ENCODE measurements around the gene GLYR1. TPM values are rescaled to one million over a fixed set of nuclear protein-coding genes. Genes with fewer than 3 reads are reported as not detected.

GLYR1 gene
- total and polyA plus RNA-seq, 10 of the 15 experiments (the other 5 are each of a cell fraction or from before 2014, with no cell fraction given) = 7.3 to 90.2 (median 57.2) TPM

- ChIA-PET SMC1A (ENCODE audit: uncharacterized antibody, unreplicated experiment) (no interaction called here), CTCF (no interaction called here), POLR2A (no interaction called here), RAD21 (ENCODE audit: unreplicated experiment) (no interaction called here)
- Histone ChIP-seq H3K27ac (ENCODE audit: control insufficient read depth, insufficient read depth) (no peak overlapping the region), H3K9ac (ENCODE audit: control insufficient read depth, insufficient read depth, low read length) (no peak overlapping the region), H3K4me3 (no peak overlapping the region), H3K79me2 (ENCODE audit: control insufficient read depth, insufficient read depth, low read length) (no peaks in the 10 kb centered on the region), H4K20me1 (ENCODE audit: control insufficient read depth, insufficient read depth) (no peaks in the 10 kb centered on the region), H3K9me3 (replicated peaks; ENCODE audit: control insufficient read depth, insufficient read depth, low read length) (no peaks in the 10 kb centered on the region), H3K36me3 (ENCODE audit: control insufficient read depth in 2 of 2, insufficient read depth in 2 of 2, low read length in 1 of 2) (no peaks in the 10 kb centered on the region), H3K4me2 (ENCODE audit: control insufficient read depth, insufficient read depth) (no peak overlapping the region), H3K27me3 (replicated peaks in 1 of 2; ENCODE audit: control insufficient read depth in 2 of 2, insufficient read depth in 2 of 2, low read length in 1 of 2) (no peaks in the 10 kb centered on the region), H2AFZ (ENCODE audit: control insufficient read depth, low read depth, low read length) (no peak overlapping the region), H3K4me1 (ENCODE audit: control insufficient read depth, insufficient read depth, low read length) (no peaks in the 10 kb centered on the region)
- TF ChIP-seq, protein P1, sequence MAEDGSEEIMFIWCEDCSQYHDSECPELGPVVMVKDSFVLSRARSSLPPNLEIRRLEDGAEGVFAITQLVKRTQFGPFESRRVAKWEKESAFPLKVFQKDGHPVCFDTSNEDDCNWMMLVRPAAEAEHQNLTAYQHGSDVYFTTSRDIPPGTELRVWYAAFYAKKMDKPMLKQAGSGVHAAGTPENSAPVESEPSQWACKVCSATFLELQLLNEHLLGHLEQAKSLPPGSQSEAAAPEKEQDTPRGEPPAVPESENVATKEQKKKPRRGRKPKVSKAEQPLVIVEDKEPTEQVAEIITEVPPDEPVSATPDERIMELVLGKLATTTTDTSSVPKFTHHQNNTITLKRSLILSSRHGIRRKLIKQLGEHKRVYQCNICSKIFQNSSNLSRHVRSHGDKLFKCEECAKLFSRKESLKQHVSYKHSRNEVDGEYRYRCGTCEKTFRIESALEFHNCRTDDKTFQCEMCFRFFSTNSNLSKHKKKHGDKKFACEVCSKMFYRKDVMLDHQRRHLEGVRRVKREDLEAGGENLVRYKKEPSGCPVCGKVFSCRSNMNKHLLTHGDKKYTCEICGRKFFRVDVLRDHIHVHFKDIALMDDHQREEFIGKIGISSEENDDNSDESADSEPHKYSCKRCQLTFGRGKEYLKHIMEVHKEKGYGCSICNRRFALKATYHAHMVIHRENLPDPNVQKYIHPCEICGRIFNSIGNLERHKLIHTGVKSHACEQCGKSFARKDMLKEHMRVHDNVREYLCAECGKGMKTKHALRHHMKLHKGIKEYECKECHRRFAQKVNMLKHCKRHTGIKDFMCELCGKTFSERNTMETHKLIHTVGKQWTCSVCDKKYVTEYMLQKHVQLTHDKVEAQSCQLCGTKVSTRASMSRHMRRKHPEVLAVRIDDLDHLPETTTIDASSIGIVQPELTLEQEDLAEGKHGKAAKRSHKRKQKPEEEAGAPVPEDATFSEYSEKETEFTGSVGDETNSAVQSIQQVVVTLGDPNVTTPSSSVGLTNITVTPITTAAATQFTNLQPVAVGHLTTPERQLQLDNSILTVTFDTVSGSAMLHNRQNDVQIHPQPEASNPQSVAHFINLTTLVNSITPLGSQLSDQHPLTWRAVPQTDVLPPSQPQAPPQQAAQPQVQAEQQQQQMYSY (CRISPR knock-in tag; IDR thresholded peaks at IDR 0.05) = no peak
- TF ChIP-seq CHD1 (IDR thresholded peaks at IDR 0.05; ENCODE audit: low read depth, low read length) (no peak), WRNIP1 (IDR thresholded peaks at IDR 0.05; ENCODE audit: borderline replicate concordance, low read depth, low read length) (no peak), IKZF1 (conservative IDR thresholded peaks at IDR 0.05) (no peak), DPF2 (IDR thresholded peaks at IDR 0.05) (no peak), EGR1 (IDR thresholded peaks at IDR 0.05; ENCODE audit: borderline replicate concordance in 1 of 2, low read depth in 2 of 2, low read length in 2 of 2) (no peak), RELA (IDR thresholded peaks at IDR 0.05; ENCODE audit: borderline replicate concordance, partially characterized antibody) (no peak), KLF5 (IDR thresholded peaks at IDR 0.05; ENCODE audit: partially characterized antibody) (no peak), MYC (IDR thresholded peaks at IDR 0.05; ENCODE audit: insufficient read depth, insufficient read length, insufficient replicate concordance, low read length, severe bottlenecking) (no peak), JUNB (IDR thresholded peaks at IDR 0.05) (no peak), ATF7 (IDR thresholded peaks at IDR 0.05; ENCODE audit: low read depth) (no peak)
- TF ChIP-seq, protein P2, sequence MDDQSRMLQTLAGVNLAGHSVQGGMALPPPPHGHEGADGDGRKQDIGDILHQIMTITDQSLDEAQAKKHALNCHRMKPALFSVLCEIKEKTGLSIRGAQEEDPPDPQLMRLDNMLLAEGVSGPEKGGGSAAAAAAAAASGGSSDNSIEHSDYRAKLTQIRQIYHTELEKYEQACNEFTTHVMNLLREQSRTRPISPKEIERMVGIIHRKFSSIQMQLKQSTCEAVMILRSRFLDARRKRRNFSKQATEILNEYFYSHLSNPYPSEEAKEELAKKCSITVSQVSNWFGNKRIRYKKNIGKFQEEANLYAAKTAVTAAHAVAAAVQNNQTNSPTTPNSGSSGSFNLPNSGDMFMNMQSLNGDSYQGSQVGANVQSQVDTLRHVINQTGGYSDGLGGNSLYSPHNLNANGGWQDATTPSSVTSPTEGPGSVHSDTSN (IDR thresholded peaks at IDR 0.05; ENCODE audit: insufficient replicate concordance, low read depth, low read length) = no peak
- TF ChIP-seq, protein P3, sequence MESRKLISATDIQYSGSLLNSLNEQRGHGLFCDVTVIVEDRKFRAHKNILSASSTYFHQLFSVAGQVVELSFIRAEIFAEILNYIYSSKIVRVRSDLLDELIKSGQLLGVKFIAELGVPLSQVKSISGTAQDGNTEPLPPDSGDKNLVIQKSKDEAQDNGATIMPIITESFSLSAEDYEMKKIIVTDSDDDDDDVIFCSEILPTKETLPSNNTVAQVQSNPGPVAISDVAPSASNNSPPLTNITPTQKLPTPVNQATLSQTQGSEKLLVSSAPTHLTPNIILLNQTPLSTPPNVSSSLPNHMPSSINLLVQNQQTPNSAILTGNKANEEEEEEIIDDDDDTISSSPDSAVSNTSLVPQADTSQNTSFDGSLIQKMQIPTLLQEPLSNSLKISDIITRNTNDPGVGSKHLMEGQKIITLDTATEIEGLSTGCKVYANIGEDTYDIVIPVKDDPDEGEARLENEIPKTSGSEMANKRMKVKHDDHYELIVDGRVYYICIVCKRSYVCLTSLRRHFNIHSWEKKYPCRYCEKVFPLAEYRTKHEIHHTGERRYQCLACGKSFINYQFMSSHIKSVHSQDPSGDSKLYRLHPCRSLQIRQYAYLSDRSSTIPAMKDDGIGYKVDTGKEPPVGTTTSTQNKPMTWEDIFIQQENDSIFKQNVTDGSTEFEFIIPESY (IDR thresholded peaks at IDR 0.05) = no peak
- no peak for FAIRE-seq
- ATAC-seq = no peak
- no peak for DNase-seq (ENCODE audit: low read depth, low spot score)
- intact Hi-C loops (cut with micrococcal nuclease; ENCODE audit: unreplicated experiment) (no loop called here), in situ Hi-C loops (cut with MboI) (no loop called here)
- BruUV-seq (replicated peaks) = no TSS peak
- WGBS (ENCODE audit: insufficient coverage, insufficient replicate concordance, low lambda C conversion rate, missing lambda C conversion rate) = 78% methylated on average over 26 of the region's 26 CpGs
Measured at GRCh38 chr16:4893103-4893862, 46.2 kb upstream of the GLYR1 start.
